HTR-8/SVneo (cell line): ENCODE results near the gene USP6NL.
"Not testable (repeated sequence)": the region's sequence is repeated elsewhere in the genome, so short reads cannot be mapped to it uniquely, and the experiment has no call there.

Experiments
- DNase-seq: peaks from one replicate; pipeline ENCODE4 v3.0.0; 2011; ENCODE audit warnings: low spot score, mixed read lengths; ENCODE audit not compliant: insufficient read length
- FAIRE-seq: peaks from 2 replicates; lab custom pipeline; 2011; peaks lifted over from hg19 to GRCh38; lab: Jason Lieb, UNC

The USP6NL gene

DNA sequence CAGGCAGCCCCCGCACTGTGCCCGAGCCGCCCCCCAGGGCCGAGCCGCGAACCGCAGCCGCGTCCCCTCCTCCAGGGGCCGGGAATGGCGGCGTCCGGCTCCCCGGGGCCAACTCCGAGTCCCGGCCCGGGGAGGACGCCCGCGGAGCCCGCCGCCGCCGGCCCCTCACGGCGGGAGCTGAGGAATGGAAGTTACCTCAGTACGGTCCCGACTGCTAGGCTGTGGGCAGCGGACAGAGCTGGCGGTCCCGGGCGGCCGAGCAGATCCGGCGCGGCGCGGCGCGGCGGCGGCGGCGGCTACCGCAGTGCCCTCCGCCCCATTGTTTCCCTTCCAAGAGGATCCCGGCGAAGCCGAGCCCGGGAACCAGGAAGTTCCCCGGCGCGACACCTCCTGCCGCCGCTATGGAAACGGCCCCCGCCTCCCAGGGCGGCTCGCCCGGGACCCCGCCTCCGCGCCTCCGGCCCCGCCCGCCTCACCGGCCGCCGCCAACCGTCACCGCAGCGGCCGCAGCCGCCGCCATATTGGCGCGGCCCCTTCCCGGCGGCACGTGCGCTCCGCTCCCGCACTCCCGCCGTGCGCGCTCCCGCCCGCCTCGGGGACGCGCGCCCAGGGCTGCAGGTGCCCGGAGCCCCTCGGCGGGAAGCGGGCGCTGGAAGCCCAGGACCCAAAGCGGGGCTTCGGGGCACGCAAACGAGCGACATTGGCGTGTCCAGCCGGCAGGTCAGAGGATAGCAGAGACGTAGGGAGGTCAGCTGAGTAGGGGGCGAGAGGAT, at the start of gene USP6NL:
Gene USP6NL, minus strand, starts transcription at position 403 of the 773 bp plus-strand sequence. CDS start 14,016 bp downstream, outside the sequence.
- FAIRE-seq (peak; percentile 9), DNase-seq (peak; percentile 62)

- FAIRE-seq (no peak), DNase-seq (no peak)
These were observed 47.4 kb upstream of the USP6NL start for GRCh38 chr10:11658801-11659368.

GRCh38 chr10:11655836-11656235, 44.4 kb upstream of the USP6NL start:
- no peak for DNase-seq

GRCh38 chr10:11654659-11655058, 43.2 kb upstream of the USP6NL start:
- FAIRE-seq (no peak), DNase-seq (no peak)

More at GRCh38 chr10:11655836-11656235, 44.4 kb upstream of the USP6NL start:
- no peak for FAIRE-seq

DNA sequence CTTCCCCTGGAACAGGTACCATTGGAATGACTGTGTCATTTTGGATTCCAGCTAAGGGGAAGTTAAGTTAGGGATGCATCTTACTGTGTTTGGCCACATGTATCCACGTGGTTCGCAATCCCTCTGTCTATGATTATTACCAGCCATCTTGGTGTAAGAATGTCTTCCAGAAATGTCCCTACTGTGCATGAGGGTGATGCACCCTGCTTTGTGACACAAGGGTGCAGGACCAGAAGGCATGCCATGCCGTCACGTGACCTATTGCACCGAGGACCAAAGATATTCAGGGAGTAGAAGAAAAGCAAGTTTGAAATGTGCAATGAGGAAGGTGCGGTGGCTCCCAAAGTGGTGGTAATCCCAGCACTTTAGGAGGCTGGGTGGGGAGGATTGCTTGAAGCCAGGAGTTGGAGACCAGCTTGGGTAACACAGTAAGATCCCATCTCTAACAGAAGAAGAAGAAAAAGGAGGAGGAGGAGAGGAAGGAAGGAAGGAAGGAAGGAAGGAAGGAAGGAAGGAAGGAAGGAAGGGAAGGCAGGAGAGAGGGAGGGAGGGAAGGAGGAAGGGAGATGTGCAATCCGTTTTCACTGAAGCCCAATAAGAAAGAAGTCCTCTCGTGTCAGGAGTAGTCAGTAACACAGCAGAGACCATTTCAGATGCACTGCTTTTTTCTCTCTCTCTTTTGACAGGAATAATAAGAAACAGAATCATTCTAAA, 42.5 kb upstream of the USP6NL start:
- FAIRE-seq (no peak), DNase-seq (no peak)

- FAIRE-seq (no peak), DNase-seq (no peak)
These were observed 36.2 kb upstream of the USP6NL start for GRCh38 chr10:11647676-11648075.

- FAIRE-seq = no peak
- no peak for DNase-seq
These were observed 35.0 kb upstream of the USP6NL start for GRCh38 chr10:11646450-11646849.

GRCh38 chr10:11643039-11643438, 31.6 kb upstream of the USP6NL start:
- FAIRE-seq = no peak

DNA sequence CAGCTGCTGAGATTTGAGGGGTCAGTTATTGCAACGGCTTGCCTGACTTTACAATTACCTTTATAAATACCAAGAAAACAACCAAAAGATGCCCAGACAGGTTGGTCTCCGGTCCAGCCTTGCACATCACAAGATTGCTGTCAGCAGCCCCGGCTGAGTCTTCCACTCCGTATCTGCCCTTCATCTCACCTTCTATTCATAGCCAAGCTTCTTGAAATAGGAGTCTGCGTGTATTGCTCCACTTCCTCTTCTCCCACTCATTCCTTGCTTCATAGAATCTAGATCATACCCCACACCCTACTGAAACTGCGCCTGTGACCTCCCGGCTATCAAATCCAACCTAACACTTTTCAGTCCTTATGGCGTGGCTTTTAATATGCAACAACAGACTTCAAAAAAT, 31.1 kb upstream of the USP6NL start:
- no peak for DNase-seq
- no peak for FAIRE-seq

More at GRCh38 chr10:11643039-11643438, 31.6 kb upstream of the USP6NL start:
- no peak for DNase-seq

DNA sequence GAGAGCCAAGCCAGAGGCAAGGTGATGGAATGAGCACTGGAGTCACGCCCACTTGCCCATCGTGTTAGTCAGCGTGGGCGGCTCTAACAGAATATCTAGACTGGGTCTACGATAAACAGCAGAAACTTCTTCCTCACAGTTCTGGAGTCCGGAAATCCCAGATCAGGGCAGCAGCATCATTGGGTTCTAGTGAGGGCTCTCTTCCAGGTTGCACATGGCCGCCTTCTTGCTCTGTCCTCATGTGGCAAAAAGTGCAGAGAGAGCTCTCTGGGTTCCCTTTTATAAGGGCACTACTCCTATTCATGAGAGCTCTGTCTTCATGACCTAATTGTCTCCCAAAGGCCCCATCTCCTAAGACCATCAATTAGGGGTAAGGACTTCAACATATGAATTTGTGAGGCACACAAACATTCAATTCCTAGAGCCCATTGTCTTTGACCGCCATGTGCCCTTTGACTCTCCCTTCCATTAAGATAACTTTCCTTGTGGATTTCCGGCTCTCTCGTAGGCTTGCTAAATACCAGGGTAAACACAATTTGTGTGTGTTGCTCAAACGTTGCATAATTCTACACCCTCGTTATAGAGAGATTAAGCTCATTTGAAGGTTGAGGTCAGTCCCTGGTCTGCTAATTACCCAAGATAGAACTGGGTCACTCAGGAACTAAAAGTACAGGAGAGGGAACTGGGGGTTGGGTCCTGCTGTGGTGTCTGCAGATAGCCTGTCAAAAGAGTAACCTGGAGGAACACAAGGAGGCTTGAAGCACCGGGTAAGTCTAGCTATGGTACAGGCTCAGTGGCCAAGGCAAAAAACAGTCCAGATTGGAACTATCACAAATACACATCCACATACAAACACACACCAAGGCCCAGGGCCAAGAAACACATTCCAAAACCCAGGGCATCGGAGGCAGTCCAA, 28.7 kb upstream of the USP6NL start:
- no peak for FAIRE-seq

GRCh38 chr10:11639362-11639761, 27.9 kb upstream of the USP6NL start:
- FAIRE-seq (no peak), DNase-seq (no peak)

More for the DNA sequence above, 28.7 kb upstream of the USP6NL start:
- no peak for DNase-seq

DNA sequence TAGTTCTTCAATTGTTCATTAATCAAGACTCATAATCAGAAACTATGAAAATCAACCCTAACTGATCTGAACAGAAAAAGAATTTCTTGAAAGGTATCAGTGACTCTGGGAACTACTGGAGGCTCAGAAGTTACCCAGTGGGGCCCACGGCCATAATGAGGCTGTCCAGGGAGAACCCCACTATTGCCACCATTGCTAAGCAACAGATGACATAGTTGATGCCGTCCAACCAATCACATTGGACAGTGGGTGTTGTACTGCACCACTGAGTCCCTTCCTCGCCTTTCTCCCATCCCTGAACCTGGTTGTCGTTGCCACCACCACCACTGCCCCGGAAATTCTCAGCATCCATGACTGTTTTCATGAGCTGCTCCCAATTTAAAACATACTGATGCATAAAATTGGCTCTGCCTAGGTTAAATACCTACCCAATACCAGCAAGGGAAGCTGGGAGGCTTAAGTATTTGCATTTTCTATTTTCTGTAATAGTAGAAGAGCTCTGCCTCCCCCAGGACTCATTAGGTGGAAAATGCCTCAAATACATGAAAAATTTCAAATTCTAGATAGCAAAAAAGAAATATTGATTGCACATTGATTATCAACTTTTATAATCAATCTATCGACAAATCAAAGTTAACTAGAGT, 26.7 kb upstream of the USP6NL start:
- DNase-seq (no peak), FAIRE-seq (no peak)

DNA sequence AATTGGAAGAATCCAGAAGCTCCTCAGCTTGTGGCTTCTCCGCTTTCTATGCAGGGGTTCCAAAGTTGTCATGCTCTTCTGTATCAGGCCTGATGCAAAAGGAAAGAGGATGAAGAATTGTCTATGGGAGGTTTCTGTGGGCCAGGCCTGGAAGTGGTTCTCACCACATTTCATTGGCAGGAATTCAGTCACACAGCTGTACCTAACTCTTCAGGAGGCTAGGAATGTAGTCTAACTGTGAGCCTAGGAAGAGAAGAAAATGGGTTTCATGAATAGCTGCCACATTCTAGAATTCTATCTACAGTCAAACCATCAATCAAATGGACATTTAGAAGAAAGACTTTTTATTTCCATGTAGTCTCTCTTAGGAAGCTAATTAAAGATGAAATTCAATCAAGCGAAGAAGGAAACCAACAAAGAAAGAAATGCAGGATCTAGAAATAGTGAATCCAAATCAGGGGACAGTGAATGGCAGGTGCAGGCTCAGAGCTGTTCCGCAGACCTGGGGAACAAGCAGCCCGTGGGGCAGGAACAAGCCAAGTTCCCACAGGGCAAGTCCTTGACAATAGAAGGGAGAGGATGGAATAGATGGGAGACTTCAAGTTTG, 25.4 kb upstream of the USP6NL start:
- DNase-seq (no peak), FAIRE-seq (no peak)

- FAIRE-seq (no peak), DNase-seq (no peak)
These were observed 20.6 kb upstream of the USP6NL start for GRCh38 chr10:11631890-11632587.

DNA sequence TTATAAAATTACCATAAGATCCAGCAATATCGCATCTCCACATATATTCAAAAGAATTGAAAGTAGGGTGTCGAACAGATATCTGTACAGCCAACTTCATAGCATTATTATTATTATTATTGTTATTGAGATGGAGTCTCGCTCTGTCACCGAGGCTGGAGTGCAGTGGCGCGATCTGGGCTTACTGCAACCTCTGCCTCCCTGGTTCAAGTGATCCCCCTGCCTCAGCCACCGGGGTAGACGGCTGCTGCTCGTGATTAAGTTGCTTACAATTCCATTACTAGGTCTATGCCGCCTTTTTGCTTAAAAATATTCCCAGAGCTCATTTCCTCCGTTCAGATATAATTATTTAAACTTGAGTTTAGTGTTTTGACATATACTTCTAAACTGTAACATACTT, 19.8 kb upstream of the USP6NL start:
- FAIRE-seq (no peak), DNase-seq (no peak)

- FAIRE-seq (no peak), DNase-seq (no peak)
These were observed 18.3 kb upstream of the USP6NL start for GRCh38 chr10:11629731-11630130.

DNA sequence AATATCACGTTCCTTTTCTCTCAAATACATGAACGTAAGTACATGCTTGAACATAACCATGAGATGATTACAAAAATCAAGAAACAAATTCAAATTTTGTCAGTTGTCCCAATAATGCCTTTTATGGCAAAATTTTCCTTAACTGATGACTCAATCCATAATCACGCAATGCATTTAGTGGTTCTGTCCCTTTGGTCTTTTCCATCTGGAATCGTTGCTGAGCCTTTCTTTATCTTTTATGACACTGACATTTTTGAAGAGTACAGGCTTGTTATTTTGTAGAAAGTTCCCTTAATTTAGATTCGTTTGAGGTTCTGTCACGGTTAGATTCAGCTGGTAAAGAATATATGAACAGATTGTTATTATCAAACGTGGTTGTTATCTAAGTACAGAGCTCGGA, 16.5 kb upstream of the USP6NL start:
- not testable (repeated sequence) for DNase-seq, FAIRE-seq

GRCh38 chr10:11626071-11626470, 14.6 kb upstream of the USP6NL start:
- DNase-seq = no peak
- no peak for FAIRE-seq
